ENCODE data around the gene RNASEH1. TPM values are rescaled to one million over a fixed set of nuclear protein-coding genes. Genes with fewer than 3 reads are reported as not detected.
"Not testable (repeated sequence)": the region's sequence is repeated elsewhere in the genome, so short reads cannot be mapped to it uniquely, and the experiment has no call there.

RNASEH1 gene
- total and polyA plus RNA-seq, 9 donors = 13.6 to 22.7 (median 19.5) TPM

DNA sequence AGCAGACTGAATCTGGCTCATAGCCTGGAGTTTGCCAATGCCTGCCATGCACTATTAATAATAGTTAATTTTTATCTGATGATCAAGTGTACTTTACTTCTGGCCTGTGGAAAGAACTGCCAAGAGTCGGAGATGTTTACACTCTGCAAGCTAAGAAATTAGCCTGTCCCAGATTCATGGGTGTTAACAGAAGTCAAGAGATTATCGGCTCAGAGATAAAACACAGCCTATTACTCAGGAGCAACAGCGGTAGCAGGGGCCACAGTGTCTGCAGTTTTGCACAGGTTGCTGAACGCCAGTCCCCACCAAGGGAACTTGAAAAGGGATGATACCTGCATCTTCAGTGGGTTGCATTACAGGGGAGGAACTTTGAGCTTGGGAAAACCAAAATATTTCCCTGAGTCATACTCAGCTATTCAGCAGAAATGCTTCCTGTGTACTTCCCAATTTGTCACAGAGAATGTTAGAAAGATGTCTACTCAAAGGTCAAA, 34.5 kb downstream of the RNASEH1 start:
- WGBS (ENCODE audit: insufficient coverage) = 80% methylated on average over 2 of the region's 4 CpGs
- Histone ChIP-seq H3K27ac (ENCODE audit: low read length) (no peak overlapping the region), H3K9me3 (replicated peaks; ENCODE audit: control insufficient read depth, low read depth, low read length) (no peaks in the 10 kb centered on the region), H3K4me3 (ENCODE audit: low read length) (no peak overlapping the region), H3K36me3 (ENCODE audit: control insufficient read depth, insufficient read depth, low read length) (no peaks in the 10 kb centered on the region), H3K27me3 (ENCODE audit: control insufficient read depth, insufficient read depth, low read length) (no peaks in the 10 kb centered on the region), H3K4me1 (ENCODE audit: control insufficient read depth, insufficient read depth, low read length) (peaks cover 22% of the 10 kb centered on the region)
- no peak for DNase-seq

DNA sequence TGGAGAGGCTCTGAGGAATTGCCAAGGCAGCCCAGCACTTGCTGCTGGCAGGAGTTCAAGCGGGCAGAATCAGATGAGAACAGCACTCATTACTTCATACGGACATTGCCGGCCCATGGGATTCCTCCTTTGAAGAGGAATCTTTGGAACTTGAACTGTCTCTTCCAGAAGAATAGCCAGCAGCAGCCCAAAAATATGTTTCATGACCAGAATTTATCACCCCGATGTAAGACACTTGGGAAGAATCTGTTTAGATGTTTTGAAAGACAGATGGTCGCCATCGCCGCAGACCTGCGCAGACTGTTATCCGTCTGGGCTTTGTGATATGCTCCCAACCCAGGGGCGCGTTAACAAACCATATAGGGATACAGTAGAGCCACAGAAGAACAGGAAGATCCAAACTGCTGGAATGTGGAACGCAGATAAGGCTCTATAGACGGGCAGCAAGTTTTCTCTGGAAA, 35.1 kb downstream of the RNASEH1 start:
- no peaks in the 10 kb centered on the region for H3K36me3 ChIP-seq (ENCODE audit: control insufficient read depth, insufficient read depth, low read length)
- no peak overlapping the region for H3K4me3 ChIP-seq (ENCODE audit: low read length)
- WGBS (ENCODE audit: insufficient coverage) = 82% methylated on average over 8 of the region's 13 CpGs
- H3K27ac ChIP-seq (ENCODE audit: low read length) = no peak overlapping the region
- no peaks in the 10 kb centered on the region for H3K9me3 ChIP-seq (replicated peaks; ENCODE audit: control insufficient read depth, low read depth, low read length)
- H3K4me1 ChIP-seq (ENCODE audit: control insufficient read depth, insufficient read depth, low read length) = peaks cover 26% of the 10 kb centered on the region
- no peak for DNase-seq
- no peaks in the 10 kb centered on the region for H3K27me3 ChIP-seq (ENCODE audit: control insufficient read depth, insufficient read depth, low read length)

DNA sequence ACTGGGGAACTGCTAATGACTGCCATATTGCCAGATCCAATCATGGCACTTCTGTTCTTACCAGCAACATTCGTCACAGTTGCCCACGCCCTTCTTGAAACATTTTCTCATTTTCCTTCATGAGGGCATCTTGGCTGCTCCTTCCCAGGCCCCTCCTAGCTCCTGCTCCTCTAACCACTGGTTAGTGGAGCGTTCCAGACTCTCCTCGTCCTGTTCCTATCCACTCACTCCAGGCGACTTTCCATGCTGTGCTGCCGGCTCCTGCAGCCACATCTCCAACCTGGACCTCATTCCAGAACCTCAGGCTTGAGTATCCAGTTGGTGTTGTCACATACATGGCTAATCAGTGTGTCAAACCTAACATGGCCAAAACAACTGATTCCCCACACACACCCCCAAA, 37.5 kb downstream of the RNASEH1 start:
- no peak overlapping the region for H3K4me3 ChIP-seq (ENCODE audit: low read length)
- H3K4me1 ChIP-seq (ENCODE audit: control insufficient read depth, insufficient read depth, low read length) = peaks cover 26% of the 10 kb centered on the region
- no peaks in the 10 kb centered on the region for H3K9me3 ChIP-seq (replicated peaks; ENCODE audit: control insufficient read depth, low read depth, low read length)
- H3K36me3 ChIP-seq (ENCODE audit: control insufficient read depth, insufficient read depth, low read length) = no peaks in the 10 kb centered on the region
- no peak overlapping the region for H3K27ac ChIP-seq (ENCODE audit: low read length)
- no peaks in the 10 kb centered on the region for H3K27me3 ChIP-seq (ENCODE audit: control insufficient read depth, insufficient read depth, low read length)
- no peak for DNase-seq
- WGBS (ENCODE audit: insufficient coverage) = 84% methylated on average over 6 of the region's 6 CpGs

DNA sequence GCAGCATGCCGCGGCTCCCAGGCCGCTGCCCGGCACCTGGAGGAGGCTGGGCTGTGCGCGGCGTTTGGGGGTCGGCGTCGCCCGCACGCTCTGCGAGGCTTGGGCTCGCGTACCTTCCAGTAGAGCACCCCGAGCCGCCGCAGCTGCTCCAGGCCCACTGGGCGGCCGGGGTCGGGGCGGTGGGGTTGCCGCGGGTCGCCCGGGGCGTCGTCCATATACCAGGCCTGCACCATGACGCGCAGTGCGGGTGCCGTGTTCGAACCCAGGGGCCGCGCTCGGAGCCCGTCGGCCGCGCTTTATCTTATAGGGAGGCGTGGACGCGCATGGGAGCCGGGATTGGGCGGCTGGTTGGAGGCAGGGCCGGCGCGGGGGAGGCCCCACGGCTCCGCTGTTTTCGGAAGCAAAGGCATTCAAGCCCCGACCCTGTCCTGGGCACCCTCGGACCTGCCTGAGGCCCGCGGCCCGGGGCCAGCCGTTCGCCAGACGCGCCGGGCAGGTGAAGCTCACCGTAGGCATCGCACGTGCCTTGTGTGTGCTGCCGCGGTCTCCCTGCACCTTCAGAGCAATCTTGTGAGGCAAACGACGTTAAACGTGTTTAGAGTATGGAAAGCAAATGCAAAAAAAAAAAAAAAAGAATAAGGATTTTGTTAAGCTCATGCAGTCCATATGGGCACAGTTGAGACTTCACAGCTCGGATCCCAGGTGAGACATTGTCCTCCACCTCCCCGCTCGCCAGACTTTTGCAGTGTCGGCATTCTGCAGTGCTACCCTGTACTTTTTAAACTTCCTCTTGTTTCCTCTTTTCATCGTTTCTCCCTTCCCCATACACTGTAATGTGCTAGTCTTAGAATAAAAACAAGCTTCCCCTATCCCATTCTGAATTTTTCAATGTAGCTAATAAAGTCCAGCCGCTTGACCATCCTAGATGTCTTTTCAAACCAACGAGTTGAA, 38.6 kb downstream of the RNASEH1 start, which contains the start of gene ADI1:
ADI1 (minus strand) TSS at position 277 of the 951 bp plus-strand sequence; CDS start at position 233, 44 bp downstream.
- Histone ChIP-seq H3K36me3 (ENCODE audit: control insufficient read depth, insufficient read depth, low read length) (no peaks in the 10 kb centered on the region), H3K4me3 (ENCODE audit: low read length) (peak within 1 kb of the TSS; percentile 84), H3K4me1 (ENCODE audit: control insufficient read depth, insufficient read depth, low read length) (peaks cover 18% of the 10 kb centered on the region), H3K9me3 (replicated peaks; ENCODE audit: control insufficient read depth, low read depth, low read length) (no peaks in the 10 kb centered on the region), H3K27me3 (ENCODE audit: control insufficient read depth, insufficient read depth, low read length) (no peaks in the 10 kb centered on the region), H3K27ac (ENCODE audit: low read length) (peak within 1 kb of the TSS; percentile 97)
- peak; percentile 91 for DNase-seq
- under 1% methylated on average over 72 of the region's 76 CpGs for WGBS (ENCODE audit: insufficient coverage)

DNA sequence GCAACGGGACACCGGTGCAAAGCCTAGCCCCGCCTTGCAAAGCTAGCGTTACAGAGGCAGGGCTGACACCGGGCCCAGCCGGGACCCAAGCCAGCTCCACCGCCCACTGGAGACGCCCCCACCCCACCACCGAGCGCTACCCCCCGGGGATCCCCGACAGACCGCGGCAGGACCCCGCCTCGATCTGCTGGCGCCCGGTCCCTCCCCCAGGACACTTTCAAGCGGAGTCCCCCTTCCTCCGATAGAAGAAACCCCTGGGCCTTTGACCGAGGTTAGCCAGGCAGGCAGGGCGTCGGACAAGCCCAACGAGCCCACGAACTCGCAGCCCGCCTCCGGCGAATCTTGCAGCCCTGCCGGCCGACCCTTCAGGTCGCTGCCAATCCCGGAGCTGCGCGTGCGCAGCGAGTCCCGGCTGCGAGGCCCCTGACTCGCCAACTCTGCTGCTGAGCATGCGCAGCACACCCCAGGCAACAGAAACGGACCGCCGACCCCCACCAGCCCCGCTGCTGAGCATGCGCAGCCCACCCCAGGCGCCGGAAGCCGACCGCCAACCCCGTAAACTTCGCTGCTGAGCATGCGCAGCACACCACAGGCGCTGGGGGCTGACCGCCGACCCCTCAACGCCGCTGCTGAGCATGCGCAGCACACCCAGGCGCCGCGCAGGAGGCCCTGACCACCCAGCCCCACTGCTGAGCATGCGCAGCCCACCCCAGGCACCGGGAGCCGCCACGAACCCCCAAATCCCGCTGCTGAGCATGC, 39.5 kb downstream of the RNASEH1 start:
- Histone ChIP-seq H3K4me3 (ENCODE audit: low read length) (peak overlapping the region; percentile 84), H3K4me1 (ENCODE audit: control insufficient read depth, insufficient read depth, low read length) (peaks cover 18% of the 10 kb centered on the region), H3K36me3 (ENCODE audit: control insufficient read depth, insufficient read depth, low read length) (no peaks in the 10 kb centered on the region), H3K9me3 (replicated peaks; ENCODE audit: control insufficient read depth, low read depth, low read length) (no peaks in the 10 kb centered on the region), H3K27me3 (ENCODE audit: control insufficient read depth, insufficient read depth, low read length) (no peaks in the 10 kb centered on the region), H3K27ac (ENCODE audit: low read length) (peak overlapping the region; percentile 97)
- WGBS (ENCODE audit: insufficient coverage) = under 1% methylated on average over 67 of the region's 67 CpGs
- DNase-seq = peak; percentile 99

DNA sequence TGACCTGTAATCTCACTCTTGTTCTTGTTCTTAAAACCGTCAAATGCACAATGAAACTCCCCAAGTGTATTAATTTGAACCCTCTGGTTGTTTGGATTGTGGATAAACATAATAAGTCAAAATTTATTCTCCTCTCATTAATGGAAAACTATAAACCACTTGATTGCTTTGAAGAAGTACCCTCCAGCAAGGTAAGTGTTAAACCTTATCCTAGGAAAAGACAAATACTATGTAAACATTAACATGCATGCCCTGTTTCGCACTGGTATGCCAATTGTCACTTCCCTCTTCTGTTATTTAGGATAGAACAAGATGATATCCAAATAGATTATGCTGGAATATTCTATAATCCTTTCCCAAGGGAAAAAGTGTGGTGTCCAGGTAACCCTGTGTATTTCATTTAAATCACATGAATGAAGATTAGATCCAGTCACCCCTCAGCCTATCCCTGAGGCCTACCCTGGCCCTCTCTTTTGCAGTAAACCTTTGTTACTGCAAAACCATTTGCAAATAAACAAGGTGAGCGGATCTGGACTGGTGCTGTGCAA, 40.1 kb downstream of the RNASEH1 start:
- H3K27me3 ChIP-seq (ENCODE audit: control insufficient read depth, insufficient read depth, low read length) = no peaks in the 10 kb centered on the region
- WGBS (ENCODE audit: insufficient coverage) = 0% methylated on average over 1 of the region's 3 CpGs
- H3K4me3 ChIP-seq (ENCODE audit: low read length) = peak overlapping the region; percentile 84
- peak; percentile 23 for DNase-seq
- peaks cover 18% of the 10 kb centered on the region for H3K4me1 ChIP-seq (ENCODE audit: control insufficient read depth, insufficient read depth, low read length)
- no peaks in the 10 kb centered on the region for H3K9me3 ChIP-seq (replicated peaks; ENCODE audit: control insufficient read depth, low read depth, low read length)
- peak overlapping the region; percentile 97 for H3K27ac ChIP-seq (ENCODE audit: low read length)
- H3K36me3 ChIP-seq (ENCODE audit: control insufficient read depth, insufficient read depth, low read length) = peaks cover 3% of the 10 kb centered on the region

DNA sequence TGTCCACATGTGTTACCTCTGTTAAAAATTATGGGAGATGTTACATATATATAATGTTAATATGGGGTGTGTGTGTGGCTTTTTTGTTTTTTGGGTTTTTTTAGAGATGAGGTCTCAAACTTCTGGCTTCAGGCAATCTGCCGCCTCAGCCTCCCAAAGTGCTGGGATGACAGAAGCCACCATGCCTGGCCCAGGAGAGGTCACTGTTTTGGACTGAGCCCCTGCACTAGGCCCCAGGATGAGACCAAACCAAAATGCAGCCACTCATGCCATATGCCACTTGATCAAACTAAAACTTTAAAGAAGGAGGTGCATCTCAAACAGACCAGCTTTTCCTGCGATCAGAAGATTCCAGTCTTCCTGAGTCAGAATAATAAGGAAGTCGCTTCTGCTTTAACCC, 41.3 kb downstream of the RNASEH1 start:
- Histone ChIP-seq H3K36me3 (ENCODE audit: control insufficient read depth, insufficient read depth, low read length) (peaks cover 15% of the 10 kb centered on the region), H3K4me3 (ENCODE audit: low read length) (no peak overlapping the region), H3K9me3 (replicated peaks; ENCODE audit: control insufficient read depth, low read depth, low read length) (no peaks in the 10 kb centered on the region), H3K27ac (ENCODE audit: low read length) (no peak overlapping the region), H3K27me3 (ENCODE audit: control insufficient read depth, insufficient read depth, low read length) (no peaks in the 10 kb centered on the region), H3K4me1 (ENCODE audit: control insufficient read depth, insufficient read depth, low read length) (peaks cover 18% of the 10 kb centered on the region)
- DNase-seq = no peak
- 100% methylated on average over 1 of the region's 3 CpGs for WGBS (ENCODE audit: insufficient coverage)

DNA sequence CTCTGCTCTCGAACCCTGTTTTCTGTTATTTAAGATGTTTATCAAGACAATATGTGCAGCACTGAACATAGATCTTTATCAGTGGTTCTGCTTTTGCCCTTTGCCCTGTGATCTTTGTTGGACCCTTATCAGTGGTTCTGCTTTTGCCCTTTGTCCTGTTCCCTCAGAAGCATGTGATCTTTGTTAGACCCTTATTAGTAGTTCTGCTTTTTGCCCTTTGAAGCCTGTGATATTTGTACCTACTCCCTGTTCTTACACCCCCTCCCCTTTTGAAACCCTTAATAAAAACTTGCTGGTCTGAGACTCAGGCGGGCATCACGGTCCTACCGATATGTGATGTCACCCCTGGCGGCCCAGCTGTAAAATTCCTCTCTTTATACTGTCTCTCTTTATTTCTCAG, 42.7 kb downstream of the RNASEH1 start:
- not testable (repeated sequence) for H3K27me3 ChIP-seq (ENCODE audit: control insufficient read depth, insufficient read depth, low read length); DNase-seq; H3K4me1 ChIP-seq (ENCODE audit: control insufficient read depth, insufficient read depth, low read length); H3K9me3 ChIP-seq (replicated peaks; ENCODE audit: control insufficient read depth, low read depth, low read length); H3K27ac ChIP-seq (ENCODE audit: low read length); H3K4me3 ChIP-seq (ENCODE audit: low read length)
- whole genome bisulfite sequencing (ENCODE audit: insufficient coverage) = no CpG with 5 or more reads among the region's 5 CpGs
- H3K36me3 ChIP-seq (ENCODE audit: control insufficient read depth, insufficient read depth, low read length) = peaks cover 22% of the 10 kb centered on the region

DNA sequence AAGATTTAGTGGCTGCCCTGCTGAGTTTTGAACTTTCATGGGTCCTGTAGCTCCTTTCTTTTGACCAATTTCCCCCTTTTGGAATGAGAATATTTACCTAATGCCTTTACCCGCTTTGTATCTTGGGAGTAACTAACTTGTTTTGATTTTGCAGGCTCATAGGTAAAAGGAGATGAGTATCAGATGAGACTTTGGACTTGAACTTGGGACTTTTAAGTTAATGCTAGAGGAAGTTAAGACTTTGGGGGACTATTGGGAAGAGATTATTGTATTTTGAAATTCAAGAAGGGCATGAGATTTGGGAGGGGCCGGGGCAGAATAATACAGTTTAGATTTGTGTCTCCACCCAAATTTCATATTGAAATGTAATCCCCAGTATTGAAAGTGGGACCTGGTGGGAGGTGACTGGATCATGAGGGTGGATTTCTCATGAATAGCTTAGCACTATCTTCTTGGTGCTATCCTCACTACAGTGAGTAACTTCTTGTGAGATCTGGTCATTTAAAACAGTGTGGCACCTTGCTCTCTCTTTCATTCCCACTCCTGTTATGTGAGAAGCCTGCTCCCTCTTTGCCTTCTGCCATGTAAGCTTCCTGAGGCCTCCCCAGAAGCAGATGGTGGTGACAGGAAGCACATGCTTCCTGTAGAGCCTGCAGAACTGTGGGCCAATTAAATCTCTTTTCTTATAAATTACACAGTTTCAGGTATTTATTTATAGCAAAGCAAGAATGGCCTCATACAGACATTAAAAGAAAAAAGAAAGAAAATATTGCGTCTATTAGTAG, 44.9 kb downstream of the RNASEH1 start:
- Histone ChIP-seq H3K27me3 (ENCODE audit: control insufficient read depth, insufficient read depth, low read length) (no peaks in the 10 kb centered on the region), H3K36me3 (ENCODE audit: control insufficient read depth, insufficient read depth, low read length) (peaks cover 33% of the 10 kb centered on the region), H3K4me3 (ENCODE audit: low read length) (no peak overlapping the region), H3K4me1 (ENCODE audit: control insufficient read depth, insufficient read depth, low read length) (peaks cover 3% of the 10 kb centered on the region), H3K27ac (ENCODE audit: low read length) (no peak overlapping the region), H3K9me3 (replicated peaks; ENCODE audit: control insufficient read depth, low read depth, low read length) (no peaks in the 10 kb centered on the region)
- DNase-seq = no peak
- no CpG with 5 or more reads among the region's 3 CpGs for WGBS (ENCODE audit: insufficient coverage)

All from muscle of leg (tissue), 11 donors.